HG02759 (cell line): Measurements from ENCODE around the gene PPP4C.
A peak's percentile ranks its signal among the peaks of the same experiment; 100 is the strongest.
"Not testable (repeated sequence)": the region's sequence is repeated elsewhere in the genome, so short reads cannot be mapped to it uniquely, and the experiment has no call there.

Experiments
- ATAC-seq: cut with Tn5 transposase; IDR thresholded peaks from one replicate; pipeline ENCODE4 v1.9.1; 2021; ENCODE audit warnings: mild to moderate bottlenecking, moderate library complexity; ENCODE audit not compliant: unreplicated experiment

The PPP4C gene

GRCh38 chr16:30121741-30122571 lies 46.2 kb downstream of the PPP4C start:
- no peak for ATAC-seq

GRCh38 chr16:30122604-30123160 lies 46.9 kb downstream of the PPP4C start:
- peak; percentile 20 for ATAC-seq

GRCh38 chr16:30124985-30125379 lies 49.2 kb downstream of the PPP4C start:
- no peak for ATAC-seq

- ATAC-seq: not testable (repeated sequence)
Measured at GRCh38 chr16:30125690-30126089, 49.9 kb downstream of the PPP4C start.

GRCh38 chr16:30127993-30128392 lies 52.2 kb downstream of the PPP4C start:
- ATAC-seq: no peak

GRCh38 chr16:30131869-30132475 lies 56.2 kb downstream of the PPP4C start:
- ATAC-seq: no peak

GRCh38 chr16:30132591-30132990 lies 56.8 kb downstream of the PPP4C start:
- no peak for ATAC-seq
